ENCODE results near the gene GNA14. TPM values are rescaled to one million over a fixed set of nuclear protein-coding genes. Genes with fewer than 3 reads are reported as not detected.

GNA14 gene
- total and polyA plus RNA-seq, 2 of the 8 experiments (the other 6 are each of a cell fraction or from before 2014, with no cell fraction given), result 3.4 to 6.3 TPM

DNA sequence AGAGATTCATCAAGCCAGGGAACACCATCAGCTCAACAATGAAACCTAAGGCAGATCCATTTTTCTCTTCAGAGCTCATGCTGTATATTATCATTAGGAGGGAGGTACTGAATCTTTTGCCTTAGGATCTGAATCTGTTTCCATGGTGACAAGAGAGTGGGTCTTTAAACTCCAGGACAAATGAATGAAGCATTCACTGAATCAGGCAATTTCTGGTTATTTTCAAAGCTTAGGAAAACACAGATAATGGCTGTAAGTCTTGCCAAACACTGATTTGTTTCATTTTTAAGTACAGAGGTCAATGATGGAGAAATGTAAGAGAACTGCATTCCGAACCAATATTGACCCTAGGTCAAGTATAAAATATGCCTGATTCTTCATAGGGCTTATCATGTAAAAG lies 84.9 kb downstream of the GNA14 start (continued):
- TF ChIP-seq NANOG (IDR thresholded peaks at IDR 0.05; ENCODE audit: insufficient read depth, low read depth, low read length, poor library complexity, severe bottlenecking) (no peak), MAFK (IDR thresholded peaks at IDR 0.05; ENCODE audit: low read depth, low read length) (no peak)

Data from H1 (cell line).